Neural progenitor cell (in vitro differentiated cells): ENCODE results near the gene AHRR.

ENCODE experiments used
- CTCF ChIP-seq: fragments of 200-600 bp; sonication (generic); IDR thresholded peaks from 2 replicates; pipeline ENCODE4 v1.5.1; 2017; ENCODE audit warnings: antibody characterized with exemption, mild to moderate bottlenecking
- EZH2phosphoT487 ChIP-seq: fragments of 200-600 bp; sonication (generic); IDR thresholded peaks from 2 replicates; pipeline ENCODE4 v1.6.1; 2017; ENCODE audit warnings: antibody characterized with exemption

- TF ChIP-seq CTCF (no peak), EZH2phosphoT487 (no peak)
Measured at GRCh38 chr5:368183-369084, 46.9 kb downstream of the AHRR start.
